ENCODE results near the gene FAM24B.
"Not testable (repeated sequence)": the region's sequence is repeated elsewhere in the genome, so short reads cannot be mapped to it uniquely, and the experiment has no call there.

The FAM24B gene

DNA sequence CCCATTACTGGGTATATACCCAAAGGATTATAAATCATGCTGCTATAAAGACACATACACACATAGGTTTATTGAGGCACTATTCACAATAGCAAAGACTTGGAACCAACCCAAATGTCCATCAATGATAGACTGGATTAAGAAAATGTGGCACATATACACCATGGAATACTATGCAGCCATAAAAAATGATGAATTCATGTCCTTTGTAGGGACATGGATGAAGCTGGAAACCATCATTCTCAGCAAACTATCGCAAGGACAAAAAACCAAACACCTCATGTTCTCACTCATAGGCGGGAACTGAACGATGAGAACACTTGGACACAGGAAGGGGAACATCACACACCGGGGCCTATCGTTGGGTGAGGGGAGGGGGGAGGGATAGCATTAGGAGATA lies 21.3 kb downstream of the FAM24B start:
- DNase-seq, result not testable (repeated sequence)

DNA sequence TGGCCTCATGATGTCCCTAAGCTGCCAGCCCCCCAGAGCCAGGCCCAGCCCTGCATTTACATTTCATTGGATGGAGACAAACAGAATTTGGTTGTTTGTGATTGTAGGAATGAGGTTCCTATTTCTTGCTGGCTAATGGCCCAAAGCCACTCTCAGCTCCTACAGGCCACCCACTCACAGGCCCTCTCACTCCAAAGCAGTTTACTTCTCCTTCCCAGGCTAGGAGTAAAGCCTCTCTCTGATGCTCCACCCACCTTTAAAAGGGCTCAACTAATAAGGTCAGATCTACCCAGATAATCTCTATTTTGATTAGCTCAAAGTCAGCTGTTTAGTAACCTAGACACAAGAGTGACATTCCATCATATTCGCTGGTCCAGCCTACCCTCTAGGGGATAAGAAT lies 22.5 kb downstream of the FAM24B start:
- DNase-seq, result no peak

DNA sequence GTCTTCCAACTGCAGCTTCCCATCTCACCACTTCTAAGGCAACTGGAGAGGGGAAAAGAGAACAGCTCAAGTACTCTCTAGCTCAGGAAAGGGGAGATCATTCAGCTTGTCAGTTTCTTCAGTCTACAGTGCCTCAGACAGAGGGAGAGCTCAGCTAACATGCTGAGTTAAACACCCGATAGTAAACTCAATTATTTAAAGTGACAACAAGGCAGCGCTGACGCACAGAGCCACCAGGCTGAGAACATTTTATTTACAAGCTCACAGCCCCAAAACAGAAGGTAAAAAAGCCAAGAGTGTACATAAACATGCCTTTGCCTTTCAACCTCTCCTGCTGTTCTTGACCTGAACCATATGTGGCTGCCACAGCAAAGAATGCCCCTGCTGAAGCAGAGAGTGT lies 23.6 kb downstream of the FAM24B start:
- DNase-seq, result no peak

DNA sequence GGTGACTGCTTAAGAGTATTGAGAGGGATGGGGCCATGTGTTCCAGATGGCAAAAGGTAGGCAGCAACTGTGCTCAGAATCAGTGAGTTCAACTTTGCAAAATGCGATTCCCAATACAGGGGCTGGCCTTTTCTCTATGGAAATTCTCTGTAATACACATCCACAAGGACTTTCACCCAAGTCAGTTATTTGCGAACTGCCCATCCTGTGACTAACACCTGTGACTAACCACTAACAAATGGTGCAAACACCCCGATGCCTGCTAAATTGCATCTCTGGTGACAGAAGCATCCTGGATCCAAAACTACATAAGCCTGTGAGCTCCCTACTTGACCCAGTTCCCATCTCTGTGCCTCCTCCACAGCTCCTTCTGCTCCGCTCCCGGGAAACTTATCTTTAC lies 24.7 kb downstream of the FAM24B start:
- DNase-seq, result peak; percentile 26

DNA sequence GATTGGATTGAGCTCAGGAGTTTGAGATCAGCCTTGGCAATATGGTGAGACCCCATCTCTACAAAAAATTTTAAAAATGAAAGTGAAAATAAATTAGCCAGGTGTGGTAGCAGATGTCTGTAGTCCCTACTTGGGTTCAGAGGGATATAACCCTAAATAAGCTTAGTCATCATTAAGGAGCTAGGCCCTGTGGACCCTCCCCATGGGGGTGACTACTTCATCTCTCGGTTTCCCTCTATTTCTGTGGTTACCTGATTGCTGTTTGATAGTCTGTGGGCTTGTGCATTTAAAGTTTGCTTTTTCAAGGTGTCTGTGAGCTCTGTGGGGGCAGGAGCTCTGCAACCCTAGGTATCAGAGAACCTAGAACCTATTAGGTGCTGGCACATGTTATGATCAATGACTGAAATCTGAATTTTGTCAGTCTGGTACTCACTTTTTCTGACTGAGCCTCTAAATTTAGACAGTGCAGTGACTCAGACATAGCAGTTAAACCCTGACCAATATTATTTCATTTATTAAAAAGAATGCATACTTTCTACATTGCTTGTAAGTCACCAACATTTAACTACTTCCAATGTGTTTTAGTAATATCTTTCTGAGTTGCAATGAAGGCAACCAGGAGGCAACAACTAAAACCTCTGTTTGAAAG lies 25.6 kb downstream of the FAM24B start:
- DNase-seq, result no peak

DNA sequence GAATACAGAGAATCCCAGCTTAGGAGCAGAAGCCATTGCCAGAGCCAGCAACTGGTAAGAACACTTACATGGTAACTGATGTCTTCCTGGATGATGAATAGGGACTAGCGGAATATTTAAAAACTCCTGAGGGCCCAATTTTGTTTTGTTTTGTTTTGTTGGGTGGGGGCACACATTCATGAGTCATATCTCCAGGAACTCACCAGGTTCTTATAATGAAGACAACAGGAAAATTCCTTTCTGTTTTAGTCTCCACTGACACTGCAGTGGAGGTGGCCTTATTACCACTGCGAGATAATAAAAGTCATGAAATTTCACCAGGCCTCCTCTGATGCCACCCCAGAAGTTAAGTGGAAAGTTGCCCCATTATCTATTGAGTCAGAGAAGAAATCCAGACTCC lies 27.1 kb downstream of the FAM24B start:
- DNase-seq, result no peak

DNA sequence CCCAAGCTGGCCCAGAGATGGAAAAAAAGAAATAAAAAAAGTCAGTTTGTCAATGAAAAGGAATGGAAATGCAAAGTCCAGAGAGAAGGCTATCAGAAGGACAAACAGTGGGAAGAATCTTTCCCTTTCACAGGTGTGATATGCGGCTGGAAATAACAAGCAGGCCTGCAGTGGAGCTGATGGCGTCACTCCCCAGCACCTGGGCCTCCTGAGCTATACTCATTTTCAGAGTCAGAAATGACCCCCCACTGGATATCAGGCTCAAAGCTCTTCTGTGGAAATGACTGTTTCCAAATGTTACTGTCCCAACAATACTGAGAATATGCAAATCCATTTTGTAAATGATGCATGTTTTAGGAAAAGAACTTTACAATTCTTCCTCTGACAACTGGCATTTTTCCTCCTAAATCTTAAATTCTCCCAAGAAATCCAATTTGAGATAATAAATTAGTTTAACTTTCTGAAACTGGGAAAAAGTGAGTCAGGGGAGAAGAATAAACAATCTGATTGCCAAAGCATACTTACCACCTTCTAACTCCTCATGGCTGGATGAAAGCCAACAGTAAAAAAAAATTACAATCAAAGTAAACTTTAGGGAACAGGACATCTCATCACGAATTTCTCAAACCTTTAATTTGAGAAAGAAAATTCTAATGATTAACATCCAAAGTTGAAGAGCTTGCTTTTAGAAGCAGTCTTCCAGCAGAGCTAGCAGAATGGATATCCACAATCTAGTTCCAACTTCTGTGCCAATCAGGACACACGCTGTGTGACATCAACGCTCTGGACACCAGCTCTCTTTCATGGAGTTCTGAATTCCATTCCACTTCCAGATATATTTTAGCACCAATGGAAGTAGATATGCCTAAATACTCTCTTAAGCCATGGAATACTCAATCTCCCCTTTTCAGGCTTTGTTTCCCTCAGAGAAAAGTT lies 28.4 kb downstream of the FAM24B start:
- DNase-seq, result no peak

DNA sequence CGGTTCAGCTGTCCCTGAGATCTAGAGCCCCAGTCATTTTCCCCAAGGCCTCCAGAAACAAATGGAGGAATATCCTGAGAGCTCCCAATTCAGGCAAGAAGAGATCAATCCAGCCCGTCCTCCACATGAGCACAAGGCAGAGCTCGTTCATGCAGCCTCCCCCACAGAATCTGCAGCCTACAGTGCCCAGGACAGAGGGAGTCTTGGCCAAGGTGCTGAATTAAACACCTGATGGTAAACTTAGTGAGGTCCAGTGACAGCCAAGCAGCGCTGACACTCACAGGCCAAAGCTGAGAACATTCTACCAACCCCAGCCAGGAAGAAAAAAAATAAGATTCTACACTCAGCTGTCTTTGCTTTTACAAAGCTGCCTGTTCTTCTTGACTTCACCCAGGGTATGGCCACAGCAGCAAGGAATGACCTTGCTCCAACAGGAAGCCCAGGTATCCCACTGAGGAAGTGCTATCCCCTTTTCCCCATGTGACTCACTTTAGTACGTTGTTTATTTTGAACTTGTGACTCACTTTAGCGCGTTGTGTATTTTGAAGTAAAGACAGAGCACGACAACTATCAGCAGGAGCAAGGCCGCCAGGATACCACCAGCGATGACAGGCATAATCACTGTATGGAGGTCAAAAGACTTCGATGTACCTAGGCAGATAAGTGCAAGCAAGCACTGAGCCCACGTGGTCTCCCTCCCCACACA lies 29.3 kb downstream of the FAM24B start:
- DNase-seq, result no peak

DNA sequence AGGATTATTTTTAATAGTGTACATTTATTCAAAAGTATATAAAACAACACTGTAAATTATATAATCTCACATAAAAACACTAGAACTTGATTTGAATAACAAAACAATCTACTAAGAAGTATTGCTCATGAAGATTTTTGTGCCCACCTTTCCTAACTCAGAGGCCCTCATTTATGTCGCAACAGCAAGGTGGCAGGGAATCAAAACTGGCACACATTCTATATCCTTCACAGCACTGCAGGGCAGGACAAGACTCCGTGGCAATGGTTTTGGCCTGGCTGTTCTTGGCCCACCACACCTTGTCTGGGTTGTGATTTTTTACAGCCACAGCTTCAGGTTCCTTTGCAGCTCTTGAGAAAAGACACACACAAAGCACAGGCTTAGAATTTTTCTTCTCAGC lies 30.3 kb downstream of the FAM24B start:
- no peak for DNase-seq

DNA sequence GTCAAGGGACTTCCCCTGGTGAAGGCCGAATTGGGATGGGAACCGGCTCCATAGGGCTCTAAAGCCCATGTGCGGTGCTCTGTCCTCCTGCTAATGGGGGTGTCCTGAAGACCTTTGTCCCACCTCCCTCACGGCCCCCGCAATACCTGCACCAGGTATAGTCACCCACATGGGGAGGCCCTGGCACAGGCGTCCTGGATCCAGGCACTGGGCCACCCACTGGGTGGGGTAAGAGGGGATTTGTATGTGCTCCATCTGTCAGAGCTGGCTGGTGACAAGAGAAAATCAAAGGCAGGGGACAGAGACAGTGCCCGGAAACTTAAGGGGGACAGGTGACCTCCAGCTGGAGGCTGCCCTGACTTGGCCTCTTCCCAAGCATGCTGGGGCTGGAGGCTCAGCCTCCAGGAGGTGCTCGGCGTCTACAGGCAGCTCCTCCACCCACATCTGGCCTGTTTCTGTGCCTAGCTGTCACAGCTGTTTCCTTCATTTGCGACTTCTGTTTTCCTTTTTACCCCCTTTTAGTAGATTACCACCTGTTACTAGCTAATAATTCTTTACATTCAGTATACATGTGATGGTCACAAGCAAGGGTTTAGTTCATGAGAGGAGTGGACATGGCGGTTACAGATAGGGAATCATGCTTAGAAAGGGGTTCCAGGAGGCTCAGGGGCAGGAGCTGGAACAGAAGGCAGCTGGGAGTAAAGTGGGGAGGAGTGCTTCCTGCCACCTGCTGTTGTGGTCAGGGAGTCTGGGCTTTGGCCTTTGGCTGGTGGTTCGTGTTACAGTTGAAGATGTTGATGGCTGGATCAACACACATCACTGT lies 31.4 kb downstream of the FAM24B start:
- no peak for DNase-seq

DNA sequence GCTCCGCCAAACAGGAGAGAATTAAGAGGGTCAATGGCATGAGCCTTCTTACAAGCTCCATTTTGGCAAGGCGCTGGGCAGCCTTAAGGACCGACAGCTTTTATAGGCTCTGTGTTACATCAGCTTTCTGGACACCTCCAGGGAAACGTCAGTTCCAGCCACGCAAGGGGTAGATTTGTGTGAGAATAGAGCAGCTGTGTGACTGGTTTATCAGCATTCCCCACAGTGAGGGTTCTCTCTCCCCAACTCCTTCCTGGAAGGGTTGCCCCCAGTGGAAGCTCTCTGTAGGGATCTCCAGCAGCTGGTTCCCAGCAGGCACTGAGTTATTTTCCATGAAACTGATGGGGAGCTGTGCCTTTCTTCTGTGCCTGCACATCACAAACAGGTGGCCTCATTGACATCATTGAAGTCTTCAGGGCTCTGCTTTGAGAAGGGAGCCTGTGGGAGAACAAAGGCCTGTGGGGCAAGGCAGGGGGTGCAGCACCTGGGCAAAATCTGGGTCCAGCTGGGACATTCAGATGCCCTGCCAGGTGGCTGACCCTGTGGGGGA lies 33.5 kb downstream of the FAM24B start, which contains the start of gene CUZD1:
CUZD1 (minus strand) TSS at position 75 of the 550 bp plus-strand sequence; CDS start at position 61, 14 bp downstream.
- no peak for DNase-seq

DNA sequence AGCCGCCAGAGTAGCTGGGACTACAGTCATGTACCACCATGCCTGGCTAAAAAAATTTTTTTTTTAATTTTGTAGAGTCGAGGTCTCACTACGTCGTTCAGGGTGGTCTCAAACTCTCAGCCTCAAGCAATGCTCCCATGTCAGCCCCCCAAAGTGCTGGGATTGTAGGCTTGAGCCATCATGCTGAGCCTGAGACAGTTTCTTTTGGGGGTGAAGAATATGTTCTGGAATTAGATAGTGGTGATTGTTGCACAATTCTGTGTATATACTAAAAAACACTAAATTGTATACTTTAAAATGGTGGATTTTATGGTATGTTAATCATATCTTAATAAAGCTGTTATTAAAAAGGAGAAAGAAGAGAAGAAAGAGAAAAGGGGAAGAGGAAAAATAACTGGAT lies 35.2 kb downstream of the FAM24B start:
- no peak for DNase-seq

DNA sequence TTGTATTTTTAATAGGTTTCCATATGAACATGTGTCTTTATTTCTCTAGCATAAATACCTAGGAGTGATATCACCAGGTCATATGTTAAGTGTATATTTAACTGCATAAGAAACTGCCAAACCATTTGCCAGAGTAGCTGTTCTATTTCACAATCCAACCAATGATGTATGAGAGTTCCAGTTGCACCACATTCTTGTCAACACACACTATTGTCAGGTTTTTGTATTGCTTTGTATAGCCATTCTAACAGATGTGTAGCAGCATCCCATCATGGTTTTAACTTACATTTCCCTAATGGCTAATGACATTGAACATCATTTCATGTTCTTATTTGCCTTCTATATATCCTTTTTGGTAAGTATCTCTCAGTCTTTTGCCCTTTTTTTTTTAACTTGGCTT lies 37.8 kb downstream of the FAM24B start:
- no peak for DNase-seq

DNA sequence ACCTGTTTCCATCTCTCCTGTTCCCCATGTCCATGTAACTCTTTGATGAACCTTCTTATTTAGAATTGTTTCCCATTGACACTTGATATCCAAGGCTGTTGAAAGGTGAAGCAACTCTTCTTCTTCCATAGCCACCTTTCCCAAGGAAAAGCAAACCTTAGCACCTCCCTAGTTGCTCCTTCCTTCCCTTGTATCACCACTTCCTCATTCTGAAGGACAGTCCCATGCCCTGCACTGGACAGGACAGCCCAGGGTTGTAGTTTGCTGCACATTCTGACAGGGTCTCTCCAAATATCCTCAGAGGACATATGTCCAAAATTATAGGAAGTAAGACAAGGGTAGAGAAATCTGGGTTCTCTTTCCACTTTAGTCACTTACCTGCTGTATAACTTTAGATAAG lies 39.9 kb downstream of the FAM24B start:
- DNase-seq, result no peak

DNA sequence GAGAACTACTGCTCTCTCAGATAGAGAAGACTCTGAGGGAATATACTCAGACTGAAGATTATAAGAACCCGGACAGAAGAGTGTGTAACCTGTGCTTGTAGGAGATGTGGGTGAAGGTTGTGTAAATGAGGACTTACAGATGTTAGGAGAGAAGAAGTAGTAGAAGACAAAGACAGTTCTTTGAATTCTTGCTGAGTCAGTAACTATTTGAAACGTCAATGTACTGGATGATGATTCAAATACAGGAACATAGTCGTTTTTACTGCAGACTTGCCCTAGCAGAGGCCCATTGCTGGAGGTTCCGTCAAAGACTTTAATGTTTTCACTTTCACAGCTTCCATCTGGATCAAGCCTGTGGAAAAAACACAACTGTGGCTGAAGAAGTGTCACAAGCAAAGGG lies 40.5 kb downstream of the FAM24B start:
- DNase-seq, result no peak

DNA sequence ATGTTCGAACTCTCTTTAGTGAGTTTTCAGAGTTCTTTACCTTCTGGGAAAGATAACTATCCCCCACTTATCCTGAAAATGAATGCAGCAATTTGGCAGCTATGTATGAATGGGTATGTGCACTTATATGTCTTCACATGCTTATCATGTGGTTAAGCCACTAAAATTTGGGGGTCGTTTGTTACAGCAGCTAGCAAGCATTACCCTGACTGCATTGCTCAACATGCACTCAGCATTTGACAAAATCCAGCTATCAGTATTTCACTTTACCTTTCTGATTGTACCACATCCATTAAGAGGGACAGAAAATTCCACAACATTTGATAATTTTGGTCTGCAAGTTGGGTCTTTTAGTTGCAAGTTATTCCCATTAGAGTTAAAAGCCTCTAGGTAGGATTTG lies 43.5 kb downstream of the FAM24B start:
- no peak for DNase-seq

DNA sequence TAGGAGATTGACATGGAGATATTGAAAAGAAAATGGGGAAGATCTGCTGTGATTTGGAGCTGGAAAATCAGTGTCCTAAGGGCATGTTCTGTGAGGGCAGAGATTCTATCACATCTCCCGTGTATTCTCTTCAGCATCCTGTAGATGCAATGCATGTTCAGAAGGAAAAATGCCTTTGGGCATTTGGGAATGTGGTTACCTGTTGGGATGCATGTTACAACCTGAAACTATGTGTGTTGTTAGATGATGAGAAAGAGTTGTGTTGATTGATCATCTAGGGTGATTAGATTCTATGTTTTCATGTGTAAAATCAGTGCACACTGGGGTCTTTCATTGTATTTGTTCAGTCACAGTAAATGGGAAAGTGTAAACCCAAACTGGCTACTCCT lies 48.4 kb downstream of the FAM24B start:
- DNase-seq, result no peak

DNA sequence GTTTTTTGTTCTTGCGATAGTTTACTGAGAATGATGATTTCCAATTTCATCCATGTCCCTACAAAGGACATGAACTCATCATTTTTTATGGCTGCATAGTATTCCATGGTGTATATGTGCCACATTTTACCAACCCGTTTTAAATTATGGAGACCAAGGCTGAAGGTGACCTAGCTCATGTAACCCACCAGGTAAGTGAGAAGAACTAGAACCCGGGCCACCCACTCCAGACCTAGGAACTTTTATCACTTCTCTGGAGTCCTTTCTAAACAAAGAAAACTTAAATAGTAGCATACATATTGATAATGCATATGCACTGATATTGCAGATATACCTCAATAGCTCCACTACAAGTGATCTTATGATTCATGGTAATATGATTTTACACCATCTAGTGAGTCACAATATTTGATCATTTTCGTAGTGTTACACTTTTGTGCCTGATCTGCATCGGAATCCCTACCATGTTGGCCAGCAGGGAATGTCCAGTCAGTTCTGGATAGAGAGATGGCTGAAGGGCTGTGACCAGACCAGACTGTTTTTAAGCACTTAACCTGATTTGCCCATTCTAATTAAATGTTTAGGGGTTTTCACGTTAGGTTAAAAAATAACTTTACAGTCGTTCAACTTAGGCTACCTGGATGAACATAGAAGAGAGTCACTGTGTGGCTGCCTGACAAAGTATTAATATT lies 49.0 kb downstream of the FAM24B start:
- no peak for DNase-seq

DNA sequence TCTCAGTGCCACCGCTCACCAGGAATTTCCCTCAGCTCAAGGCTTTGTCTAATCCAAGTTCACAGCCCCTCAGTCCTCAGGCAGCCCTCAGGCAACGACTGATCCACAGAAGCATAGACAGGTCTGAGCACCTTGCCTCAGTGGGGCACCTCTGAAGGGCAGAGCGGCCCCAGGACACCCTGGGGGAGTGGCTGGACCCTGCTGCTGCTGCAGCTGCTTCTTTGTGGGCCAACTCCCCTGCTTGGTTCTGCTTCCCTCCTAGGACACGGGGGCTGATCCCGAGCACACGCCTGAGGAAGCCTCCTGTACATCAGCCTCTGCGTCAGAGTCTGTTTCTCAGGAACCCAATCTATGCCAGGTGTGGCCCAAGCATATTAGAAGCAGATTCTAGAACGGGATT lies 49.9 kb downstream of the FAM24B start:
- DNase-seq, result no peak

DNA sequence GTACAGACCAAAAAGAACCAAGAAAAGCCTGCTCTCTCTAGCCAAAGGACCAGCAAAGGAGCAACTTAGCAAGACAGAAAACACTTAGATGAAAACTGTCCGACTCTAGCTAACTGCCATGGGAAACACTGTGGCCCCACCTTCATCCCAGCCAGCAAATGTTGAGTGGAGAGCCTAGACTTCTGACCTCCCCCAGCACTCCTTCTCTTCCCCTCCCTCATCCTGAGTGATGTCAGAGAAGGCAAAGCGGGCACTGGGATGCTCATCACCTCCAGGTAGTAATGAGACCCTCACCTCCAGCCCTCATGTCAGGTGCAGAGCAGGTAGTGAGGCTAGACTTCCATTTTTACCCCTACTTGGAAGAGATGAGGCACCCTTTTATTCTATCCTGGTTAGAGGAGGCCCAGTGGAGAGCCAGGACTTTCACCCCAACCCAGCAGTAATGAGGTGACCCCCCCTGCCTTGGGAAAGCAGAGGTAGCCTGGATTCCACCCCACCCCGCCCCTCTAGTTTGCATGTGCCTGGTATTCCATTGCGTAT lies 50.6 kb downstream of the FAM24B start:
- DNase-seq, result no peak

DNA sequence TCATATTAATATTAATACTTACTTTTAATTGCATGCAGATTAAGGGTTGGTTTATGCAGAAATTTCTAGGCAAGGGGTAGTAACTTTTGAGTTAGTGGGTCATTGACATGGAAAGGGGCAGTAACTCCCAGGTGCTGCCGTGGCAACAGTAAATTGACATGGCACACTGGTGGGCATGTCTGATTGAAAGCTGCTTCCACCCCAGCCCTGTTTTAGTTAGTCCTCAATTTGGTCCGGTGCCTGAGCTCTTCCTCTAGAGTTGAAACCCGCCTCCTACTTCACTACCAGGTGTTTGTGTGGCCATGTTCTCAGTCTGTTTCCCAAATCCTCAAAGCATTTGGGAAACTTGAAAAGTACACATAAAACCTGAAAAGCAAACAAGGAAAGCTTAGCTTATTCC lies 52.1 kb downstream of the FAM24B start:
- no peak for DNase-seq
